ENCODE data around the gene C2orf49.

DNA sequence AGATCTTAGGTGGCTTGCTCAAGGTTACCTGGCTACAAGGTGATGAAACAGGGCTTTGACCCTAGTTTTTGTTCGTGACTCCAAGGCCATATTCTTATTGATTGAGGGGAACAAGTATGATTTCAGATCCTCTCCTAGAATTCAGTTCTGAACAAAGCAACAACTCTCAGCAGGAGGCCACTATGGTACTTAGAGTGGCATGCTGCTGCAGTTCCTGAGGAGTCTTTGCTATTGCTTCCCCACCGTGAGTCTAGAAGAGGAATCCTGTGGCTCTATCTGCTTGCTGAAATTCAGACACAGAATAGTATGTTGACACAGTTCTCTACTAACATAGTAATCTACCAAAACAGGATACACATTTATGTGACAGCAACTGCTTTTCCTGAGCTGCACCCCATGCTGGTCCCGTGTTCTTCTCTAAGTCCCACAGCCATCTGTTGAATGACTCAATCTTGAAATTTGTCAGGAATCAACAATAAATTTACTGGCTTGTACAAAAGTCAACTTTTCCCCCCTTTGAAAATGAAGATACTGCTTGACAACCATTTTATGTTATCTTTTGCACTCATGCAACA is 11.9 kb upstream of the C2orf49 start:
- TF ChIP-seq, protein P1, sequence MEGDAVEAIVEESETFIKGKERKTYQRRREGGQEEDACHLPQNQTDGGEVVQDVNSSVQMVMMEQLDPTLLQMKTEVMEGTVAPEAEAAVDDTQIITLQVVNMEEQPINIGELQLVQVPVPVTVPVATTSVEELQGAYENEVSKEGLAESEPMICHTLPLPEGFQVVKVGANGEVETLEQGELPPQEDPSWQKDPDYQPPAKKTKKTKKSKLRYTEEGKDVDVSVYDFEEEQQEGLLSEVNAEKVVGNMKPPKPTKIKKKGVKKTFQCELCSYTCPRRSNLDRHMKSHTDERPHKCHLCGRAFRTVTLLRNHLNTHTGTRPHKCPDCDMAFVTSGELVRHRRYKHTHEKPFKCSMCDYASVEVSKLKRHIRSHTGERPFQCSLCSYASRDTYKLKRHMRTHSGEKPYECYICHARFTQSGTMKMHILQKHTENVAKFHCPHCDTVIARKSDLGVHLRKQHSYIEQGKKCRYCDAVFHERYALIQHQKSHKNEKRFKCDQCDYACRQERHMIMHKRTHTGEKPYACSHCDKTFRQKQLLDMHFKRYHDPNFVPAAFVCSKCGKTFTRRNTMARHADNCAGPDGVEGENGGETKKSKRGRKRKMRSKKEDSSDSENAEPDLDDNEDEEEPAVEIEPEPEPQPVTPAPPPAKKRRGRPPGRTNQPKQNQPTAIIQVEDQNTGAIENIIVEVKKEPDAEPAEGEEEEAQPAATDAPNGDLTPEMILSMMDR (IDR thresholded peaks at IDR 0.05) = no peak
- TF ChIP-seq EP300 (IDR thresholded peaks at IDR 0.05) = no peak

Data from stomach (tissue), 4 donors.